Duodenal mucosa (tissue), 2 donors: ENCODE results near the gene SPRED1.

Experiments
- H3K27ac ChIP-seq: one replicate; pipeline ENCODE4 v1.7.0; 2013; ENCODE audit warnings: low read depth, low read length
- H3K27me3 ChIP-seq, 2 donors: one replicate each; pipeline ENCODE4 v1.7.0; 2013; ENCODE audit warnings: low read length in 2 of 2, control low read depth in 1 of 2; ENCODE audit not compliant: insufficient read depth in 2 of 2, control insufficient read depth in 1 of 2
- H3K36me3 ChIP-seq, 2 donors: one replicate each; pipeline ENCODE4 v1.7.0; 2013; ENCODE audit warnings: low read length in 2 of 2, control low read depth in 1 of 2; ENCODE audit not compliant: insufficient read depth in 2 of 2, control insufficient read depth in 1 of 2
- H3K4me1 ChIP-seq, 2 donors: one replicate each; pipeline ENCODE4 v1.7.0; 2013; ENCODE audit warnings: low read length in 2 of 2, control low read depth in 1 of 2; ENCODE audit not compliant: insufficient read depth in 2 of 2, control insufficient read depth in 1 of 2
- H3K4me3 ChIP-seq, 2 donors: one replicate each; pipeline ENCODE4 v1.7.0; 2013; ENCODE audit warnings: low read length in 2 of 2, low read depth in 1 of 2
- H3K9ac ChIP-seq, 2 donors: one replicate each; pipeline ENCODE4 v1.7.0; 2013; ENCODE audit warnings: low read length in 2 of 2, low read depth in 1 of 2
- H3K9me3 ChIP-seq, 2 donors: one replicate each; pipeline ENCODE4 v1.7.0; 2013; ENCODE audit warnings: low read length in 2 of 2, control low read depth in 1 of 2; ENCODE audit not compliant: control insufficient read depth in 1 of 2

Gene SPRED1

GRCh38 chr15:38332711-38333110, 80.1 kb downstream of the SPRED1 start:
- Histone ChIP-seq H3K9ac (no peak overlapping the region), H3K4me1 (no peaks in the 10 kb centered on the region), H3K9me3 (no peaks in the 10 kb centered on the region), H3K4me3 (no peak overlapping the region), H3K27me3 (no peaks in the 10 kb centered on the region), H3K27ac (no peak overlapping the region), H3K36me3 (peaks cover 0 to 3% of the 10 kb centered on the region in 2 donors)

DNA sequence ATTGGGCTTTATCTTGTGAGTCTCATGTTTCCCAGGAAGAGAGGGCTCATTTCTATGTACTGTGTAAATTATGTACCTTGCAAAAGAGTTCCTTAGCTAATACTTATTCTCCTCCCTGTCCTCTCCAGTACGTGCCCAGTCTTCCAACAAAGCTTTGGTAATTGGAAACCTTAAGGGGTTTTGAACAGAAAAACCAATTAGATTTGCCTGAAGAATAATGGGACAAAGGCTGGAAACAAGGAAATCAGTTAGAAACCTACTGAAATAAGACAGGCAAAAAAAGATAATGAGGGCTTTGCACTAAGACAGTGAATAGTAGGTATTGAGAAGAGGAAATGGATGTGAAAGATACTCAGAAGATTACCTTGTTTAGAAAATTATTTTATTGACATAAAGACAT, 82.5 kb downstream of the SPRED1 start:
- no peaks in the 10 kb centered on the region for H3K4me1 ChIP-seq
- no peak overlapping the region for H3K27ac ChIP-seq
- no peak overlapping the region for H3K4me3 ChIP-seq
- H3K27me3 ChIP-seq: no peaks in the 10 kb centered on the region
- H3K36me3 ChIP-seq: peaks cover 0 to 3% of the 10 kb centered on the region in 2 donors
- H3K9me3 ChIP-seq: no peaks in the 10 kb centered on the region
- no peak overlapping the region for H3K9ac ChIP-seq

DNA sequence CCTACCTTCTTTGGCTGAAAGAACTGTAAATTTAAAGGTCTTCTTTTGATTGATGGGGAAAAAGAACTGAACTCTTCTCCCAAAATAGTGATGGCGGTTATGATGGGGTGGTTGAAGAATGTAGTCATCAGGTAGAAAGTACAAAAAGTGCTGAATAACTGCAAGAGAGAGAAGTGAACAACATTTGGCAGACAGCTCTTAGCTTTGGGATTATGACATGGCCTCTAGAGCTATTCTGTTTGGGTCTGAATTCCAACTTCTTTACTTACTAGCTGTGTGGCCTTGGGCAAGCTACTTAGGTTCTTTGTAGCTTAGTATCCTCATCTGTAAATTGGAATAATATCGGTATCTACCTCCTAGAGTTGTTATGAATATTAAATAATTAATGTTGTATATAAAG, 91.7 kb downstream of the SPRED1 start:
- H3K27ac ChIP-seq: no peak overlapping the region
- no peaks in the 10 kb centered on the region for H3K27me3 ChIP-seq
- no peaks in the 10 kb centered on the region for H3K4me1 ChIP-seq
- H3K9me3 ChIP-seq: no peaks in the 10 kb centered on the region
- H3K9ac ChIP-seq: no peak overlapping the region
- H3K4me3 ChIP-seq: no peak overlapping the region
- H3K36me3 ChIP-seq: no peaks in the 10 kb centered on the region

DNA sequence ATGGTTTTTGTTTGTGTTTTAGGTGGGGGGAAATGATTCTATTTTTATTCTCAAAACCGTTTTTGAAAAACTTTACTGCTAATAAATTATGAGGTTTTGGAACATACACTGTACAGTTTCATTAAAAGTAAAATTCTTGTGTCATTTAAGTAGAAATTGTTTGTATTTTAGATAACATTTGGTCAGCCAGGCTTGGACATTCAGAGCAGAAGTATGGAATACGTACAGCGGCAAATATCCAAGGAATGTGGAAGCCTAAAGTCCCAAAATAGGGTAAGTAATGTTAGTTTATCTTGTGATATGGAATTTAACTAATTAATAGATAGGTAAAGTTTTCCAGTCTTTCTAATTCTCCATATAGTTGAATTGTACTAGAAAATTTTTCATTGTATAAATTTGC, 96.6 kb downstream of the SPRED1 start:
- Histone ChIP-seq H3K9me3 (no peaks in the 10 kb centered on the region), H3K27ac (no peak overlapping the region), H3K9ac (no peak overlapping the region), H3K36me3 (peaks cover 7 to 11% of the 10 kb centered on the region in 2 donors), H3K4me3 (no peak overlapping the region), H3K27me3 (no peaks in the 10 kb centered on the region), H3K4me1 (no peaks in the 10 kb centered on the region)

DNA sequence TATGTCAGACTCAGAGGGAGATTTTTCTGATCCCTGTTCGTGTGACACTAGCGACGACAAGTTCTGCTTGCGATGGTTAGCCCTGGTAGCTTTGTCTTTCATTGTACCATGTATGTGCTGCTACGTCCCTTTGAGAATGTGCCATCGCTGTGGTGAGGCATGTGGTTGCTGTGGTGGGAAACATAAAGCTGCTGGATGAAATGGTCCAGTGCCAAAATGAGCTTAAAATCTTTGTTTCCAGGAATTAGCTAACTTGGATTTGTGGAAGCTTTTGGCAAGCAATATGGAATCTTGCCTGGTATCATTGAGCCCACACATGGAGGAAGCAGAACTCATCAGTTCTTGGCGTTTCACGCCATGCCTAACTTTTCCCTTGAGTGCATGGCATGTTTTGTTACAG, 98.8 kb downstream of the SPRED1 start:
- H3K36me3 ChIP-seq: peaks cover 7 to 11% of the 10 kb centered on the region in 2 donors
- no peak overlapping the region for H3K9ac ChIP-seq
- no peak overlapping the region for H3K4me3 ChIP-seq
- H3K9me3 ChIP-seq: no peaks in the 10 kb centered on the region
- H3K27ac ChIP-seq: no peak overlapping the region
- no peaks in the 10 kb centered on the region for H3K27me3 ChIP-seq
- H3K4me1 ChIP-seq: no peaks in the 10 kb centered on the region

DNA sequence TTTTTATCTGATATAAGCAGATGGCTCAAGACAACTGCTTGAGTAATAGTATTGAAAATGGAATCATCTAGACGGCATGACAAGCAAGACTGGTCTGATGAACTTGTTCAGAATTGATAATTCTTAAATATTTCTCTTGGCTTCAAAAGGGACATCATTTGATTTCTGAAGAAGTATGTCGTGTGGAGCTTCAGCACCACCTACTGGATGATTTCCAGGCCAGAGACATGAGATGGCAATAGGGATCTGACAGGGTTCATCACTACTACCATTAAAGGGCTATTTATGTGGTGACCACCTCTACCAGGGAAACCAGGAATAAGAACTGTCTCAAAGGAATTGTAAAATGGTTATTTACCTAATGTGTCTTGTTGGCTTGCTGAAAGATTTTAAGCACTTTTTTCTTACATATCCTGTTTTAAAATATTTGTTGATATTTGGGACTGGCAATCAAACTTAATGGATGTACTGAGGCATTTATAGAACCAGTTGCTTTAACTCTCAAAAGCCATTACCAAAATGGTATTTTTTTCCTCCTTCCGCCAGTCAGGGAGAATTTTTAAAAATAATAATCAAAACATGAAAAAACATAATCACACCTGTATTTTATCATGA, 101.8 kb downstream of the SPRED1 start:
- Histone ChIP-seq H3K4me3 (no peak overlapping the region), H3K9me3 (no peaks in the 10 kb centered on the region), H3K27ac (no peak overlapping the region), H3K27me3 (no peaks in the 10 kb centered on the region), H3K9ac (no peak overlapping the region), H3K4me1 (no peaks in the 10 kb centered on the region), H3K36me3 (peaks cover 7 to 11% of the 10 kb centered on the region in 2 donors)

DNA sequence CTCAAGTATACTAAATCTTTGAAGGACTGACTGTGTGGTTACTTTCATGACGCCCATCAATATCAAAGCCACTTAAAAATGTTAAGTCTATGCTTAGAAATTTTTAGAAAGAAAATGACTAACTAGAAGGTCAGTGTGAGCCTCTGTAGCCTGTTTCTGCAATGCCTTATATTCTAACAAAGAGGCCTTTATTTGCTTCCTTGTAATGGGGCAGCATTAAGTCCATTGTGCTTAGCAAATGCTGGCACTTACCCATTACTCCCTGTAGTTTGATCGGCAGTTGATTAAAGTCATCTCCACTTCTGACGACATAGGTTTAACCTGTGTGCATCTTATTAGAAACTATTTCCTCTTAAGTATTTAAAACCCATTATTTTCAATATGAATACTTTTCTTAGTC, 109.7 kb downstream of the SPRED1 start:
- no peaks in the 10 kb centered on the region for H3K27me3 ChIP-seq
- H3K27ac ChIP-seq: no peak overlapping the region
- H3K9me3 ChIP-seq: no peaks in the 10 kb centered on the region
- no peak overlapping the region for H3K9ac ChIP-seq
- H3K36me3 ChIP-seq: no peaks in the 10 kb centered on the region
- H3K4me3 ChIP-seq: no peak overlapping the region
- no peaks in the 10 kb centered on the region for H3K4me1 ChIP-seq

GRCh38 chr15:38367476-38367875, 114.8 kb downstream of the SPRED1 start:
- no peak overlapping the region for H3K4me3 ChIP-seq
- H3K4me1 ChIP-seq: no peaks in the 10 kb centered on the region
- H3K27ac ChIP-seq: no peak overlapping the region
- no peaks in the 10 kb centered on the region for H3K9me3 ChIP-seq
- H3K36me3 ChIP-seq: no peaks in the 10 kb centered on the region
- H3K9ac ChIP-seq: no peak overlapping the region
- no peaks in the 10 kb centered on the region for H3K27me3 ChIP-seq

- Histone ChIP-seq H3K9me3 (no peaks in the 10 kb centered on the region), H3K4me1 (no peaks in the 10 kb centered on the region), H3K9ac (no peak overlapping the region), H3K36me3 (no peaks in the 10 kb centered on the region), H3K4me3 (no peak overlapping the region), H3K27me3 (no peaks in the 10 kb centered on the region), H3K27ac (no peak overlapping the region)
Observed at GRCh38 chr15:38369936-38370478, 117.4 kb downstream of the SPRED1 start.

DNA sequence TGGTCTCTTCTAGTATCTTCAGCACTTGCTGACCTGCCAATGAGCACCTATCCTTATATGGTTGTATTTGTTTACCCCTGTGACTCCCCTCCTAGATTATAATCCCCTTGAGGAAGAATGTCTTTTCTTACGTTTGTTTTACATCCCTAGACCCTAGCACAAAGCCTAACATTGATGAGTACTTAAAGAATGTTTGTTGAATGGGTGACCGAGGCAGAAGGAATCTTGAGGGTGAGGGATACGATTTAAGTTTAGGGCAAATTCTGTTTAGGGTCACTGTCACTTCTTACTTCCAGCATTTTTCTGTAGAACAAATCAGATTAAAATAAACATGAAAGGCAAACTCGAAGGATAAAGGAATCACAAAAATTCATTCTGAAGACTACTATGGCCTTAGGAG, 120.4 kb downstream of the SPRED1 start:
- no peak overlapping the region for H3K27ac ChIP-seq
- H3K27me3 ChIP-seq: no peaks in the 10 kb centered on the region
- H3K9me3 ChIP-seq: no peaks in the 10 kb centered on the region
- peaks cover 0 to 5% of the 10 kb centered on the region in 2 donors for H3K4me1 ChIP-seq
- no peak overlapping the region for H3K4me3 ChIP-seq
- no peak overlapping the region for H3K9ac ChIP-seq
- no peaks in the 10 kb centered on the region for H3K36me3 ChIP-seq
